Stimulated activated CD4-positive, alpha-beta T cell treated with anti-CD3 and anti-CD28 coated beads, Interleukin-15, amount 100 ng/mL, for 24 hours (primary cell): ENCODE results near the gene CAVIN1.
"Not testable (repeated sequence)": the region's sequence is repeated elsewhere in the genome, so short reads cannot be mapped to it uniquely, and the experiment has no call there.

Experiments used
- DNase-seq: peaks from one replicate; pipeline ENCODE4 v3.0.0-alpha.2; 2020

CAVIN1 gene

GRCh38 chr17:42429726-42430447, 6.8 kb upstream of the CAVIN1 start:
- no peak for DNase-seq

GRCh38 chr17:42428141-42428944, 5.3 kb upstream of the CAVIN1 start:
- DNase-seq = peak; percentile 53

GRCh38 chr17:42424991-42425610, 2.0 kb upstream of the CAVIN1 start:
- DNase-seq = no peak

- DNase-seq = no peak
Observed at GRCh38 chr17:42423766-42424165, 710 bp upstream of the CAVIN1 start.

- peak; percentile 57 for DNase-seq
Observed at GRCh38 chr17:42422412-42422957, 571 bp downstream of the CAVIN1 start.

- DNase-seq = peak; percentile 22
Observed at GRCh38 chr17:42421507-42422338, 1.3 kb downstream of the CAVIN1 start.

GRCh38 chr17:42421136-42421506, 1.9 kb downstream of the CAVIN1 start:
- DNase-seq = no peak

GRCh38 chr17:42417981-42418380, 5.1 kb downstream of the CAVIN1 start:
- not testable (repeated sequence) for DNase-seq

GRCh38 chr17:42414704-42415409, 8.2 kb downstream of the CAVIN1 start:
- DNase-seq = peak; percentile 78

- DNase-seq = no peak
Observed at GRCh38 chr17:42413464-42414040, 9.5 kb downstream of the CAVIN1 start.

GRCh38 chr17:42411905-42412679, 11.0 kb downstream of the CAVIN1 start:
- no peak for DNase-seq

- DNase-seq = no peak
Observed at GRCh38 chr17:42411361-42411760, 11.7 kb downstream of the CAVIN1 start.

- DNase-seq = no peak
Observed at GRCh38 chr17:42410319-42410685, 12.8 kb downstream of the CAVIN1 start.

GRCh38 chr17:42409523-42410318, 13.3 kb downstream of the CAVIN1 start:
- DNase-seq = no peak

- DNase-seq = no peak
Observed at GRCh38 chr17:42408061-42408460, 15.0 kb downstream of the CAVIN1 start.

- peak; percentile 69 for DNase-seq
Observed at GRCh38 chr17:42407289-42407836, 15.7 kb downstream of the CAVIN1 start.

GRCh38 chr17:42406615-42407288, 16.3 kb downstream of the CAVIN1 start:
- no peak for DNase-seq

- DNase-seq = peak; percentile 89
Observed at GRCh38 chr17:42405963-42406495, 17.0 kb downstream of the CAVIN1 start.

GRCh38 chr17:42405076-42405475, 18.0 kb downstream of the CAVIN1 start:
- no peak for DNase-seq
